ENCODE measurements around the gene ENTPD7. TPM values are rescaled to one million over a fixed set of nuclear protein-coding genes. Genes with fewer than 3 reads are reported as not detected.
A peak's percentile ranks its signal among the peaks of the same experiment; 100 is the strongest.

Gene ENTPD7
- total RNA-seq, 2 experiments from 2014 or later, result 4.3 to 7.4 TPM

DNA sequence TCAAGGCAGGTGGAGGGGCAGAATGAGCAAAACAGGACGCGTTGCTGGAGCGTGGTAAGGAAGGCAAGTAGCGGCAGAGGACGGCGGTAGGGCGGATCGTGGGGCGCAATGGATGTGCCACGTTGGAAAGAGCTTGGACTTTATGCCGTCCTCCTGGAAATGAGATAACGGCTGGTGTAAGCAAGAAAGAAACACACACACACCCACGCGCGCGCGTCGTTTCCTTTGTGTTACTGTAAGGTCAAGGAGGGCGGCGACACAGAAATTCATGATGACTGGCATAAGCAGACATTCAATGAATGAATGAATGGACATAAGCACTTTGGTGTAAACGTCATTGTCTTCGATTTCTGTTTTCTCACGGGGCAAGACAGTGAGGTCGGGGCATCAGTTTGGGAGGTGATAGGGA, 683 bp upstream of the ENTPD7 start:
- H3K9me3 Mint-ChIP-seq (ENCODE audit: low read depth), result no peaks in the 10 kb centered on the region
- peak overlapping the region; percentile 80 for H3K4me3 Mint-ChIP-seq
- peaks cover 1% of the 10 kb centered on the region for H3K36me3 Mint-ChIP-seq
- peaks cover 27% of the 10 kb centered on the region for H3K27me3 Mint-ChIP-seq
- DNase-seq, result peak; percentile 62
- peak; percentile 1 for ATAC-seq
- H3K4me1 Mint-ChIP-seq, result peaks cover 23% of the 10 kb centered on the region
- CTCF ChIA-PET, result interaction anchor here (0.7 to 2.7 kb wide), 8 partner anchors 28 to 228 kb away, joined by 3 to 18 read pairs (median 4); partner anchors contain the start of genes GOT1 and SLC25A28
- peak overlapping the region; percentile 62 for H3K27ac Mint-ChIP-seq

DNA sequence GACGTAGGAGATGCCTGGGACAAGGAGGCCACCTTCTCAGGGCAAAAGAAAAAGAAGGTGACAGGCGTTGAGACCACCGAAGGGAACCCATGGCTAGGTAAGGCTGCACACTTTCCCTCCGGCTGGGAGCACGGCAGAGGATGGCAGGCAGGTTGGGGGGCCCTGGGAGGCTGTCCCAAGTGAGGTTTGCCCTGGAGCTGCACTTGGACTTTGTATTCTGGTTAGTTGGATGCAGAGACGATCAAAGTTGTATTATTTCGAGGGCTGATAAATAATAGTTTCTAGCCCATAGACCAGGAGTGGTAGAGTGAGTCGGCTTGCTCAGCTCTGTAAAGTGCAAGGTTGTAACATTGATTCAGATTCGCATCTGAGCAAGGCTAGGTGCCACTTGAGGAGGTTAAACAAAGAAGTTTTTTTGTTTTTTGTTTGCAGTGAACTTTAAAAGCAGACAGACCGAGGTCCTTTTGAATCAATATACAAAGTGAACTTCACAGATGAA, 608 bp downstream of the ENTPD7 start:
- Mint-ChIP-seq H3K9me3 (ENCODE audit: low read depth) (no peaks in the 10 kb centered on the region), H3K36me3 (peaks cover 1% of the 10 kb centered on the region), H3K4me3 (peak overlapping the region; percentile 80), H3K27me3 (peaks cover 24% of the 10 kb centered on the region), H3K4me1 (peaks cover 23% of the 10 kb centered on the region), H3K27ac (peak overlapping the region; percentile 62)
- no peak for DNase-seq
- ATAC-seq, result no peak
- CTCF ChIA-PET, result interaction anchor here (0.7 to 2.7 kb wide), 7 partner anchors 29 to 516 kb away, joined by 3 to 18 read pairs (median 4); partner anchors contain the start of genes GOT1 and SLC25A28

DNA sequence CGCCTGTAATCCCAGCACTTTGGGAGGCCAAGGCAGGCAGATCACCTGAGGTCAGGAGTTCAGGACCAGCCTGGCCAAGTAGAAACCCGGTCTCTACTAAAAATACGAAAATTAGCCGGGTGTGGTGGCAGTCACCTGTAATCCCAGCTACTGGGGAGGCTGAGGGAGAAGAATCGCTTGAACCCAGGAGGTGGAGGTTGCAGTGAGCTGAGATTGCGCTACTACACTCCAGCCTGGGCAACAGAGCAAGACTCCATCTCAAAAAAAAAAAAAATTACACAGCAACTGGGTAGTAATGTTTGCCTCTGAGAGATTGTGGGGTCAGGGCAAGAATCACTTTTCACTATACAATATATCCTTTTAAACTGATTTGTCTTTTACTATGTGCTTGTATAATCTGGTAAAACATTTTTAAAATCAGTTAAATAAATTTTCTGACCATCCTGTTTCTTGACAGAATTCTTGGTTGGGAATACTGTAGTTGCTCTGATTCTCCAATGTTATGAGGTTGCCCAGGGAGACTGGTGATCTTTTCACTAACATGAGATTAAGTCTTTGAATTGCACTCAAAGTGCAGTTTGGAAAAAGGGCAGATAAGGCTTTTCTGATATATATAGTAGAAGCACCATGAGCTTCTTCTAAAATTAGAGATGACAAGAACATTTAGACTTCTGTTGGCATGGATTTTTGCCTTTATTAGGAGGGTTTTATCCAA, 1.5 kb downstream of the ENTPD7 start:
- DNase-seq (no peak), ATAC-seq (no peak)
- Mint-ChIP-seq H3K9me3 (ENCODE audit: low read depth) (no peaks in the 10 kb centered on the region), H3K27me3 (peaks cover 20% of the 10 kb centered on the region), H3K36me3 (peaks cover 5% of the 10 kb centered on the region), H3K4me3 (no peak overlapping the region), H3K27ac (no peak overlapping the region), H3K4me1 (peaks cover 23% of the 10 kb centered on the region)
- CTCF ChIA-PET, result interaction anchor here (2.7 kb wide), 1 partner anchor 41 kb away, joined by 18 read pairs; the partner anchor contains the start of gene SLC25A28

DNA sequence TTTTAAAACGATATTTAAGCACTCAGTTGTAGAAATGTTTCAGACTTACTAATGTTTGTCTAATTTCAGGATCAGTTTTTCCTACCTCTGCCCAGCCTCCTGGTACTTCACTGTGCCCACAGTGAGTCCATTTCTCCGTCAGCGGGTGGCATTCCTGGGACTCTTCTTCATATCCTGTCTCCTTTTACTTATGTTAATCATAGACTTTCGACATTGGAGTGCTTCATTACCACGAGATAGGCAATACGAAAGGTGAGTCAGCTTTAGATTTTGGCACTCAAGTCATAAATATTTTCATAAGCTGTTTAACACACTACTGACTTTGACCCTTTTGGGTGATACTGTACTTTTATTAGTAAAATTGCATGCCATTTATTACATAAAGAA, 2.1 kb downstream of the ENTPD7 start:
- Mint-ChIP-seq H3K27me3 (peaks cover 15% of the 10 kb centered on the region), H3K4me1 (peaks cover 23% of the 10 kb centered on the region), H3K9me3 (ENCODE audit: low read depth) (no peaks in the 10 kb centered on the region), H3K4me3 (no peak overlapping the region), H3K36me3 (peaks cover 6% of the 10 kb centered on the region), H3K27ac (no peak overlapping the region)
- DNase-seq (no peak), ATAC-seq (no peak)
- CTCF ChIA-PET, result no interaction called here

DNA sequence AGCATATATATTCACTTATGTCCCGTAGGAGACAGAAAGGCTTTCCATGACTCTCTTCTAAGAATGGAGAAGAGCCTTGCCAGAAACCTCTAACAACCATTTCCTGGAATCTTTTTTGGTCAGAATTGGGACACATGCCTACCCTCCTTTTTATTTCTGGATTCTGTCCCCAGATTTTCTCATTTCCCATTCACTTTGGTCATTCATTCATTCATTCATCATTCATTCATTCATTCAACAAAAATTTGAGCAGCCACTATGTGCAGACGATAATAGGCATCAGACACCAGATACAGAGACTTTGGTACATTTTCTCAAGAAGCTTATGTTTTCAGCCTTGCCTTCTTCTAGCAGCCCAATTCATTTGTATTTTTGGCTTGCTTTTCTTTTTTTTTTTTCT, 6.0 kb downstream of the ENTPD7 start:
- Mint-ChIP-seq H3K9me3 (ENCODE audit: low read depth) (no peaks in the 10 kb centered on the region), H3K4me1 (peaks cover 7% of the 10 kb centered on the region), H3K27me3 (no peaks in the 10 kb centered on the region), H3K4me3 (no peak overlapping the region), H3K36me3 (peaks cover 9% of the 10 kb centered on the region), H3K27ac (no peak overlapping the region)
- CTCF ChIA-PET, result no interaction called here
- ATAC-seq, result no peak
- DNase-seq, result no peak

DNA sequence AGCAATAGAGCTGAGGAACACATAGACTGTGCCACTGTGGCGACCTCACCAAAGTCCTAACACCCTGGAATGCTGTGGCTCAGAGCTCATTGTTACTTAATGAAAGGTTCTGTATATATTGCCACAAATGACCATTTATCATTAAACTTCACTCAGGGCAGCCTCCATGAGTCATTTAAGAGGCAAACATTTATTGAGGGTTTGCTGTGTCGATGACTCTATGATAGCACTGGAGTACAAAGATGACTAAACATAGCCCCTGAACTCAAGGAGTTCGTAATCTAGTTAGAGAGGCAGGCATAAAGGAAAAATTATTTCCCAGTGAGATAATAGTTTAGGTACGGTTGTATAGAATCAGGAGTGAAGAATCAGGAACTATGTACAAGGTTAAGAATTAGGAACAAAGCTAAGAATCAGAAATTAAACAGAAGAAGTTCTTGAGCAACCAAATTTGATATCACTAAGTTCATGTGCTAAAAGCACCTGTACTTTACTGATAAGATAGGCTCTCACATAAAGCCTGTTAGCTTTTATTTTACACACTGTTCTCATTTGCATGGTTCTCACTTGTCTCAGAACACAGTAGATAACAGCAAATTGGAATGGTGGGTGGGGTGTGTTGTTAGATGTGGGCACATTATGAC, 7.9 kb downstream of the ENTPD7 start:
- Mint-ChIP-seq H3K4me3 (no peak overlapping the region), H3K27ac (no peak overlapping the region), H3K36me3 (peaks cover 9% of the 10 kb centered on the region), H3K4me1 (peaks cover 3% of the 10 kb centered on the region), H3K9me3 (ENCODE audit: low read depth) (no peaks in the 10 kb centered on the region), H3K27me3 (no peaks in the 10 kb centered on the region)
- DNase-seq, result no peak
- ATAC-seq, result no peak
- CTCF ChIA-PET, result interaction anchor here (1.3 kb wide), 1 partner anchor 106 kb away, joined by 3 read pairs; no protein-coding TSS in a partner anchor

DNA sequence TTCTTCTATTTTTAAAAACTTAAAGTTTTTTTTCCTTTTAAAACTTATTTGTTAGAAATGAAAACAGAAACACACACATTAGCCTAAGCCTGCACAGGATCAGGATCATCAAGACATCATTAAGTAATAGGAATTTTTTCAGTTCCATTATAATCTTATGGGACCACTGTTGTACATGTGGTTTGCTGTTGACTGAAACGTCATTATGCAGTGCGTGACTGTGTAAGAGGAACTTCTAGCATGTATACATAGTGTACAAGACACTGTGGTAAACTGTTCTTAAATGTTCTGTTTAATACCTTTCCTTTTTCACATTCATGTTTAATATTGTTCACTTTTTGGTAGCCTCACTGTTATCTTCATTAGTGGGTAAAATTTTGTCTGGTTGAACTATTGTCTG, 12.1 kb downstream of the ENTPD7 start:
- Mint-ChIP-seq H3K4me3 (no peak overlapping the region), H3K27ac (no peak overlapping the region), H3K4me1 (peaks cover 8% of the 10 kb centered on the region), H3K9me3 (ENCODE audit: low read depth) (no peaks in the 10 kb centered on the region), H3K36me3 (peaks cover 8% of the 10 kb centered on the region), H3K27me3 (no peaks in the 10 kb centered on the region)
- CTCF ChIA-PET, result interaction anchor here (1.0 kb wide), 1 partner anchor 14 kb away, joined by 3 read pairs; no protein-coding TSS in a partner anchor
- DNase-seq, result no peak
- ATAC-seq, result no peak

DNA sequence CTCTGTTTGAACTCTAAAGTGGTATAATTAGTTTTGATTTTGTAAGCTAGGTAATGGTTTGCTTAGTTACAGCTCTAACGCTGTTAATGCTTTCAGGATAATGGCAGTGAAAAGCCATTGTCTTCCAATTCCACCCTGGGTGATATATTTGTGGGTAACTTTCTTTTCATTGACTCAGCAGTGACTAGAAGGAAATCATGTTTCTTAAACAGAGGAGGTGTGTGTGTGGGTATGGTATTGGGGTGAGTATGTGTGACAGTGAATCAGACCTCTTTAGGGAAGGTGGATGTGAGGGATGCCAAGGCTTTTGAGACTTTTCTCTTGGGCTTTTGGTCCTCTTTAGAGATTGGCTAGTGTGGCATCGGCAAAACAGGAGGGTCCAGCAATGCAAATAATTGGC, 13.6 kb downstream of the ENTPD7 start:
- peaks cover 6% of the 10 kb centered on the region for H3K36me3 Mint-ChIP-seq
- H3K4me3 Mint-ChIP-seq, result no peak overlapping the region
- CTCF ChIA-PET, result no interaction called here
- H3K4me1 Mint-ChIP-seq, result peaks cover 15% of the 10 kb centered on the region
- H3K27ac Mint-ChIP-seq, result no peak overlapping the region
- ATAC-seq (no peak), DNase-seq (no peak)
- no peaks in the 10 kb centered on the region for H3K27me3 Mint-ChIP-seq
- H3K9me3 Mint-ChIP-seq (ENCODE audit: low read depth), result no peaks in the 10 kb centered on the region

DNA sequence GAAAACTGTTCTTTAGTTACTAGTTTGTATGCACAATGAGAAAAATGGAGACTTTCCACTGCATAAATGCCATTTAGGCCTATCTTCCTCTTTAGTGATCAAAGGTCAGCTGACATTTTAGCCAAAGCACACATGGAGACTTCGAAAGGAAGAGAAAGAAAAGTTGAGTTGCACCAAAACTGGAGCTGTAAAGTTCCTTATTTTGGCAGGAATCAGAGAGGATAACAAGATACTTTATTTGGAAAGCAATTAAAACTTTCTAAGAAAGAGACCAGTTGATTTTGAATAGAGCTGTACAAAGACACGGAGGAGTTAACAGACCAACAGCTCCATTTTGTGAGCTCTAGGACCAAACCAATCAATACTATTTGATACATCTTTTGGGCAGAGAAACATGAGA, 14.2 kb downstream of the ENTPD7 start:
- CTCF ChIA-PET, result no interaction called here
- Mint-ChIP-seq H3K4me3 (no peak overlapping the region), H3K27ac (no peak overlapping the region), H3K9me3 (ENCODE audit: low read depth) (no peaks in the 10 kb centered on the region), H3K27me3 (no peaks in the 10 kb centered on the region), H3K4me1 (peaks cover 15% of the 10 kb centered on the region), H3K36me3 (peaks cover 5% of the 10 kb centered on the region)
- ATAC-seq (no peak), DNase-seq (no peak)

DNA sequence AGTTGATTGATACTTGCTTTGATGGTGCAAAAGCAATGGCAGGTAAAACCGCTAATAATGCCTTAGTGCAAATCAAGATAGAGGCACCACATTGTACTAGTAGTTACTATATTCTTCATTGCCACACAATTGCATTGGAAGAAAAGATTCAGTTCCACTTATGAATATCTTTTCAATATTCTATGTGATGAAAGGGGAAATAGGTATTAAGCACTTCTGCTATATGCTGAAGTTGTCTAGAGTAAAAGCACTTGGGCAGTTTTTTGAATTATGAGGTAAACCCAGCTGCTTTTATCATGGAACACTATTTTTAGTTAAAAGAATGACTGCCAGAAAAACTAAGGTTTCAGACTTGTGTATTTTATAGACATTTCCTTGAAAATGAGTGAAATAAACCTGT, 15.5 kb downstream of the ENTPD7 start:
- no peaks in the 10 kb centered on the region for H3K9me3 Mint-ChIP-seq (ENCODE audit: low read depth)
- ATAC-seq (no peak), DNase-seq (no peak)
- H3K4me1 Mint-ChIP-seq, result peaks cover 15% of the 10 kb centered on the region
- CTCF ChIA-PET, result no interaction called here
- no peak overlapping the region for H3K4me3 Mint-ChIP-seq
- peaks cover 5% of the 10 kb centered on the region for H3K36me3 Mint-ChIP-seq
- H3K27me3 Mint-ChIP-seq, result no peaks in the 10 kb centered on the region
- no peak overlapping the region for H3K27ac Mint-ChIP-seq

DNA sequence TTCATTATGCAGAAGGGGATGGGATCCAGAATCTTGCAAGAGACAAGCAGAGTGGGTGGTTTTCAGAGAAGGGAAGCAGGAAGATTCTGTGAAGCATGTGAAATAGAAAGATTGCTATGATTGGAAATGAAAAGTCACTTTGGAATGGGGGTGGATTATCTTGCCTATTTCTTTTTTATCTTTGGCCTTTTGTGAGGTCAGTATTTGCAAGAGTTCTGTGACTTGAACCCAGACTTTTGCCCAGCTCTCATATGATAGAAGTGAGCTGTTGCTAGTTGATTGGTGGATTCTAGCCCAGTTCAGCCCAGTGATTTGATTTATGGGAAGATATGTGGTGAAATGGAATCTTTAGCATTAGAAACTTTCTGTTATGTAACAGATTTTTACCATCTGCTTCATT, 17.1 kb downstream of the ENTPD7 start:
- Mint-ChIP-seq H3K27ac (no peak overlapping the region), H3K4me3 (no peak overlapping the region), H3K27me3 (no peaks in the 10 kb centered on the region), H3K4me1 (peaks cover 17% of the 10 kb centered on the region), H3K9me3 (ENCODE audit: low read depth) (no peaks in the 10 kb centered on the region), H3K36me3 (peaks cover 5% of the 10 kb centered on the region)
- DNase-seq (no peak), ATAC-seq (no peak)
- CTCF ChIA-PET, result no interaction called here

DNA sequence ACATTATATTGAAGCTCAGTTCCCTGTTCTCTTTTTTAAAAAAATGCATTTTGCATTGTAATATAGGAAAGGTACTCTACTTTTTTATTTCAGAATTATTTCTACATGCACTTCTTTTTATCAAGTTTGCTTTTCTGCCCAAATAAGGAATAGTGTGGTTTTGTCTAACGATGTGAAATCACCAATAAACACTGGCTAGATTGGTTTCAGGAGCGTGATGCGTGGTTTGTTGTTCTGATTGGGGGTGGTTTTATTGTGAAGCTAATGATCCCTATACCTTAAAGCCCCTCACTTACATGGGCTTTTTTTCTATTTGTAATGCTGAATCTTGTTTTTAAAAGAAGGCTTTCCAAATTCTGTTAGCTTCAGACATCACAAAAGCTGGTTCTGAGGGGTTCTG, 17.6 kb downstream of the ENTPD7 start:
- no peak overlapping the region for H3K27ac Mint-ChIP-seq
- H3K36me3 Mint-ChIP-seq, result peaks cover 5% of the 10 kb centered on the region
- no peak for DNase-seq
- no peak for ATAC-seq
- H3K27me3 Mint-ChIP-seq, result no peaks in the 10 kb centered on the region
- H3K4me3 Mint-ChIP-seq, result no peak overlapping the region
- H3K9me3 Mint-ChIP-seq (ENCODE audit: low read depth), result no peaks in the 10 kb centered on the region
- H3K4me1 Mint-ChIP-seq, result peaks cover 17% of the 10 kb centered on the region
- CTCF ChIA-PET, result no interaction called here

DNA sequence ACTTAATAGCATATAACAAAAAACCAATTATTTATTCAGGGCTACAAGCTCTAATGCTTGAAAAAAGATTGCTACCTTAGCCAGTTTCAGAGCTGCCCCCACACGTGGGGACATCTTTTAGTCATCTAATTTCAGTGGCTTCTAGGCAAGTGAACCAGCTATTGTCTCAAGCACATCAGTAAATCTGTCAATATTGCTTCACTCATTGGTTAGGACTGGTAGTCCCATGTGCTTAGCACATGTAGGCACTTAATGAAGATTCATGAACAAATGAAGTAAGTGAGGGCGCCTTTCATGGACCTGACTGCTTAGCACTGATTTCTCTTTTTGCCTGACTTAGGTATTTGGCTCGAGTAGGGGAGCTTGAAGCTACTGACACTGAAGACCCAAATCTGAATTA, 19.6 kb downstream of the ENTPD7 start:
- CTCF ChIA-PET, result no interaction called here
- H3K27me3 Mint-ChIP-seq, result no peaks in the 10 kb centered on the region
- no peak overlapping the region for H3K27ac Mint-ChIP-seq
- no peak for DNase-seq
- ATAC-seq, result no peak
- no peak overlapping the region for H3K4me3 Mint-ChIP-seq
- H3K36me3 Mint-ChIP-seq, result peaks cover under 1% of the 10 kb centered on the region
- no peaks in the 10 kb centered on the region for H3K9me3 Mint-ChIP-seq (ENCODE audit: low read depth)
- H3K4me1 Mint-ChIP-seq, result peaks cover 11% of the 10 kb centered on the region

DNA sequence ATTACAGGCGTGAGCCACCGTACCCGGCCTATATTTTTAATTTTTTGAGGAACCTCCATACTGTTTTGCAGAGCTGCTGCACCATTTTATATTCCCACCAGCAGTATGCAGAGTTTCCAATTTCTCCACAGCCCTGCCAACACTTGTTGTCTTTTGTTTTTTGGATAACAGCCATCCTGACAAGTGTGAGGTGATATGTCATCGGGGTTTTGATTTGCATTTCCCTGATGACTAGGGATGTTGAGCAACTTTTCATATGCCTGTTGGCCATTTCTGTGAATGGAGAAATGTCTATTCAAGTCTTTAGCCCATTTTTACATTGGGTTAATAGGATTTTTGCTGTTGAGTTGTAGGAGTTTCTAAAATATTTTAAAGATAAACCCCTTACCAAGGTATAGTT, 22.2 kb downstream of the ENTPD7 start:
- Mint-ChIP-seq H3K9me3 (ENCODE audit: low read depth) (no peaks in the 10 kb centered on the region), H3K36me3 (peaks cover 1% of the 10 kb centered on the region), H3K4me3 (no peak overlapping the region), H3K27ac (no peak overlapping the region), H3K4me1 (peaks cover 15% of the 10 kb centered on the region), H3K27me3 (no peaks in the 10 kb centered on the region)
- no peak for ATAC-seq
- CTCF ChIA-PET, result interaction anchor here (0.7 kb wide), 1 partner anchor 70 kb away, joined by 4 read pairs; no protein-coding TSS in a partner anchor
- DNase-seq, result no peak

Measured in activated CD8-positive, alpha-beta memory T cell treated with anti-CD3 and anti-CD28 coated beads, Interleukin-2, amount 10 ng/mL, durations not matched to agents 7 days and 5 days (primary cell).